Islet of Langerhans (tissue), 1 donor: ENCODE data around the gene DNTT.
A peak's percentile ranks its signal among the peaks of the same experiment; 100 is the strongest.
"Not testable (repeated sequence)": the region's sequence is repeated elsewhere in the genome, so short reads cannot be mapped to it uniquely, and the experiment has no call there.

ENCODE experiments used
- FAIRE-seq: peaks from one replicate; lab custom pipeline; 2011; peaks lifted over from hg19 to GRCh38; lab: Jason Lieb, UNC

Gene DNTT

GRCh38 chr10:96276426-96276825 lies 27.8 kb upstream of the DNTT start:
- FAIRE-seq: no peak

DNA sequence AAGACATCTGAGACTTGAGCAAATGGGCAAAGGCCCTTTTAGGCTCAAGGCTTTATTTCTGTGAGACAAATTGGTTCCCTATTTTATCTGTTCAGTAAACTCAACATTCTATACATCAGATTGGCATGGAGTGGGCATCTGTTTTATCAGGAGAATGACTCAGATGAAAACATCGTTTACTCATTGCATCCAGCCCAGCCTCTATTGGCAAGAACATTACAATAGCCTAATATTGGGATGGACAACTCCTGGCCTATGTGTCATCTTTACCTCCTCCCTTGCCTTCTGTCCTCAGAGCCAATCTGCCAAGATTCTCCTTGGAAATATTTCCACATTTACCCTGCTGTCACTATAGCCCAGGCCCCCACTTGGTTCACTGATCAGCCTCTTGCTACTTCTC lies 27.4 kb upstream of the DNTT start:
- no peak for FAIRE-seq

DNA sequence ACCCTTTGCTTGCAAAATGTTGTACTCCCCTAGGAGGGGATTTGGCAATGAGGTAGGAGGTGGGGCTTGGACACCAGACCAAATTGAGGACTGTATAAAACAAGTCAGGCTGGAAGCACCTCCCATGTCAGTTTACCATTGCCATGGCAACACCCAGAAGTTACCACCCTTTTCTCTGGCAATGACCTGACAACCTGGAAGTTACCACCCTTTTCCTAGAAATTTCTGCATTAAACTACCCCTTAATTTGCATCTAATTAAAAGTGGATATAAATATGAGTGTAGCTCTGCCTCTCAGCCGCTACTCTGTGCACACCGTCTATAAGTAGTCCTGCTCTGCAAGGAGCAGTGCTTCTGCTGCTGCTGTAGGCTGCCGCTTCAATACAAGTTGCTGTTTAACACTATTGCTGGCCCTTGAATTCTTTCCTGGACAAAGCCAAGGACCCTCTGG lies 25.0 kb upstream of the DNTT start:
- FAIRE-seq: no peak

DNA sequence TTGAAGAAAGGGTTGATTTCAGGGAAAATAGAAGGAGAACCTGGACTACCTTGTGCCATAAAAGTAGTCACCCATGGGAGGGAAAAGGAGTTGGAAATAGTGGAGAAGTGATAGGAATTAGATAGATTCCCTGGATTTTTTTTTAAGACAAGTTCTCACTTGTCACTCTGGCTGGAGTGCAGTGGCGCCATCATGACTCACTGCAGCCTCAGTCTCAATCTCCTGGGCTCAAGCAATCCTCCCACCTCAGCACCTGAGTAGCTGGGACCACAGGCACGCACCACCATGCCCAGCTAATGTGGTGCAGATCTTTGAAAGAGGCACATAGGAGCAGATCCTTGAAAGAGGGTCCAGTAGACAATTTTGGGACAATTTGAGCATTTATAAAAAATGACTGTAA lies 23.4 kb upstream of the DNTT start:
- no peak for FAIRE-seq

GRCh38 chr10:96281444-96282029 lies 22.7 kb upstream of the DNTT start:
- no peak for FAIRE-seq

- FAIRE-seq: no peak
Observed at GRCh38 chr10:96283351-96283750, 20.9 kb upstream of the DNTT start.

GRCh38 chr10:96283756-96284155 lies 20.5 kb upstream of the DNTT start:
- no peak for FAIRE-seq

DNA sequence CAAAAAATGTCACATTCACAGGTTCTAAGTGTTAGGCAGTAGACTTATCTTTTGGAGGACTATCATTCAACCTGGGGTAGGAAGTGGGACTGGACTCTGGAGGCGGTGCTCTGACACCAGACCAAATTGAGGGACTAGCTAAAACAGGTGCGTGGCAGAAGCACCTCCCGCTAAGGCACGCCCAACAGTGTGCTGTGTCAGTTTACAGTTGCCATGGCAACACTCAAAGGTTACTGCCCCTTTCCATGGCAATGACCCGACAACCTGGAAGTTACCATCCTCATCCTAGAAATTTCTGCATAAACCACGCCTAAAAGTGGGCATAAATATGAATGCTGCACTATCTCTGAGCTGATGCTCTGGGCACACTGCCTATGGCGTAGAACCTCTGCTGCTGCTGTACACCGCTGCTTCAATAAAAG lies 18.9 kb upstream of the DNTT start:
- FAIRE-seq: no peak

DNA sequence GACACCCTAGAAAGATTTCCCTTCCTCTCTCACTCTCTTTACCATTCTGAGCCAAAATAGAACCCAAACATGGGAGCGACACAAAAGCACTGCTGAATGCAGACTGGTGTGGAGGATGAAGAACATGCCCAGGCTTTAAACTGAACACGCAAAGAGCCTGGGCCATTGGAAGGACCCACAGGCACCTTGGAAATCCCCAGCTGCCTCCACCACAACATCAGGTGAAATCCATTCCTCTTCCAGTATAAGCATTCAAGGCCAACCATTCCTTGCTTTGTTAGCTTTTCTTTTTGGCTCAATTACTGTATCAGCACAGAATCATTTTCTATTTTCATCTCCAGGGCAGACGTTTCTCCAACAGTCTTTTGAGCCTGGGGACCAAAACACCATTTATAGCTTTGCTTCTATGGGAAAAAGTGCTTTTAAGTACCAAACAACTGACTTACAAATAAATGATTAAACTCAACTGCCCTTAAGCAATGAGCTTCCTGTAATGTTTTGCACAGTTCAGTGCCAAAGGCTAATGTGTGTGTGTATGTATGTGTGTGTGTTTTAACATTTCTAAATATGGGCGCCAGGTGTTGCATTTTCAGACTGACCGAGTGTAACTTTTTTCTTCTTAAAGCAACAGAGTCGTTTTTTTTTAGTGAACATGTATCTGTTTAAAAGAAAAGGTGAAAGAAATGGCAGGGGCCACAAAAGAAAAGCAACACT lies 16.7 kb upstream of the DNTT start:
- FAIRE-seq: peak; percentile 100

DNA sequence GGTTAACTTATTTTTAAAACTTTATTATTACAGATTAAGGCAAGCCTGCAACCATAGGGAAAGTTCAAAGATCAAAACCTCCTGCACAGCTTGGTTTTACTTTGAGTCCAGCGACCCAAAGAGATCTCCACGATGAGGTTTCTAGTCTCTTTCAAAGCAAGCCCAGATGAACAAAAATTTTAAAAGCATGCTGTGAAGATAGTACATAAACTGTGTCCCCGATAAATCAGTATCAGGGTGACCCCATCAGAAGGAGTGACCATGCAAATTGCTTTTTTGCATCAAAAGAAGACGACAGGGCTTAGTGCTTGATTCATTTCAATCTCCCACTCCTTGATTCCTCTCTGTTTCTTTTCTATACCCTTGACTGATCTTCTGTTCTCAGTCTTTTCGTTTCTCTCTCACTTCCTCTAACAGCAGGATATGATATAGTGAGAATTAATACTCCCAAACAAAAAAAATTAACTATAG lies 16.0 kb upstream of the DNTT start:
- FAIRE-seq: peak; percentile 36

GRCh38 chr10:96289218-96289910 lies 14.9 kb upstream of the DNTT start:
- FAIRE-seq: no peak

DNA sequence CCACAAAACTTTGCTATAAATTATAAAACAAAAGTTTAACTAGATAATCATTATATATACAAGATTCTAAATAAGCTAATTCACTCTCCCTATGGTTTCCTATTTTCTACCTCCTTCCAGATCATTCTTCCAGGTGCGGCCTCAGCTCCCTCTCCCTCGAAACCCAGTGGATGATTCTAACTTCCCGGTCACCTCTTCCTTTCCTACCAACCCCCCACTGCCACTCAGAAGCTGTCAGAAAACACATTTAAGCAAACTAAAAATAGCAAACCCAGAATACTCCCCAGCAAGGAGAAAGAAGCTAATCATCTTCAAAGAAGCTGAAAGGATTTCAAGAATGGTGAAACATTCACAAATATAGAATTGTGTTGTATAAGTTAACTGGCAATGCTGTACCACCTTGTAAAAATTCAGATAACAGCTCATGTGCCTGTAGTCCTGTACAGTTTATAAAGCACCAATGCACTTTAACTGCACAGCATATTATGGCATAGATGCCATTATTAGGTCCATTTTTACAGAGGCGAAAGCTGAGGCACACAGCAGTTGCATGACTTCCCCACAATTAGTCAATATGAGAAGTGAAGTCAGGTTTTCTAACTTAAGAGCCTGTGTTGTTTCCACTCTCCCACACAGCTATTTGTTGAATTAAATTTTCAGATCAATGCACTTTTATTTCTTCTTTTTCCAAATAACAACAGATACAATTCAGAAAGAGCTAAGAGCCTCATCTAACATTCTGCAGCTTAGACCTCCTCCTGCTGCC lies 13.7 kb upstream of the DNTT start:
- FAIRE-seq: no peak

GRCh38 chr10:96292971-96293920 lies 11.0 kb upstream of the DNTT start:
- peak; percentile 95 for FAIRE-seq

- FAIRE-seq: no peak
Observed at GRCh38 chr10:96295475-96295874, 8.8 kb upstream of the DNTT start.

- FAIRE-seq: no peak
Observed at GRCh38 chr10:96297486-96297885, 6.7 kb upstream of the DNTT start.

- no peak for FAIRE-seq
Observed at GRCh38 chr10:96298362-96298761, 5.9 kb upstream of the DNTT start.

GRCh38 chr10:96299383-96299782 lies 4.9 kb upstream of the DNTT start:
- no peak for FAIRE-seq

GRCh38 chr10:96301616-96302015 lies 2.6 kb upstream of the DNTT start:
- no peak for FAIRE-seq

DNA sequence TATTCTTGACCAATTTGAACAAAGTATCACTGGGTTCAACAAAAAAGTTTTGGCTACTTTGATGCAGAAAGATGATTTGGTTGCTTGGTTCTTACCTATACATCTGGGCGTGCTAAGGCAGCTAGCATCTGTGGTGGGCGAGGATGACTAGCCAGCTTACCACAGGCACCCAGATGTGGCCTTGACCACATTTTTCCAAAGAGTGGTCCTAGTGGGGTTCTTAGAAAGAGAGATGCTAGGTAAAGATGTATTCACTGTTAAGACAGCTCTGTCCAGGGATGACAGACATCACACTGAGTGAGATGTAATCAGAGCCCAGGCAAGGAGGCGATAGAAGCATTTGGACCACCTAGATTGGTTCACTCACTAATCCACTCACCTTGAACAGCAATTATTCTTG lies 785 bp downstream of the DNTT start:
- FAIRE-seq: no peak

DNA sequence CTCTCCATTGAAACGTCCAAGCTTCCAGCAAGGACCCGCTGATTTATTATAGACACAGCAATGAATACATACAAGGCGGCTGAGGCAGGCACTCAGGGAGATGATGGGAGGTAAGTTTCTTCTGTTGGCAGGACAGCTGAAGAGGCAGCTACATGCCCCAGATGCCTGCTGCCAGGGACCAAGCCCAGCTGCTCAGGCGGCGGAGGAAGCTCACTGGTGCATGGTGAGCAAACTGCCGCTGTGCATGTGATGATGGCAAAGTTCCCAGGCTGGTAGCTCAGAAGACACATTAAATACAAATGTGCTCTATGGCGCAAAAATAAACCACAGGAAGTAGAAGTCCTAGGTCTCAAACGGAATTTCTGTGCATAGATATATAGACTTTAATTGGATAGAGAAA lies 2.3 kb downstream of the DNTT start:
- FAIRE-seq: peak; percentile 61

- FAIRE-seq: not testable (repeated sequence)
Observed at GRCh38 chr10:96308854-96309253, 4.6 kb downstream of the DNTT start.
